Panc1 (cell line): ENCODE data around the gene MTHFD2. TPM values are rescaled to one million over a fixed set of nuclear protein-coding genes. Genes with fewer than 3 reads are reported as not detected.
A peak's percentile ranks its signal among the peaks of the same experiment; 100 is the strongest.

Experiments used
- ATAC-seq: fragments of 200-7000 bp; cut with Tn5 transposase; 2 replicates; pipeline ENCODE4 v1.9.1; 2020; ENCODE audit warnings: mild to moderate bottlenecking, moderate library complexity
- BruUV-seq: library from RNA; stranded (reverse); fragments of 400-500 nt; replicated peaks from 2 replicates; lab custom pipeline; 2021; lab: Mats Ljungman, UMichigan
- CTCF ChIA-PET: fragments of 300-600 bp; sonication (Branson Sonifier 250); formaldehyde crosslinking; loops from one replicate; lab custom pipeline; 2022; ENCODE audit warnings: antibody characterized with exemption; lab: Charles Lee
- POLR2A ChIA-PET: fragments of 300-600 bp; sonication (Branson Sonifier 250); formaldehyde crosslinking; loops from one replicate; lab custom pipeline; 2022; ENCODE audit warnings: antibody characterized with exemption; lab: Charles Lee
- DNase-seq: peaks from one replicate; pipeline ENCODE4 v3.0.0-alpha.2; 2010; ENCODE audit warnings: low read depth, low spot score
- H3K27ac ChIP-seq: 2 replicates; pipeline ENCODE4 v1.5.1; 2011; ENCODE audit warnings: mild to moderate bottlenecking, low read length, inconsistent platforms
- H3K27me3 ChIP-seq: fragments of 200-500 bp; sonication (Bioruptor generic); 2 replicates; pipeline ENCODE4 v1.6.0; 2014; ENCODE audit warnings: low read length, inconsistent platforms; ENCODE audit not compliant: control insufficient read depth, insufficient read depth
- H3K36me3 ChIP-seq: fragments of 200-500 bp; sonication (Bioruptor generic); 2 replicates; pipeline ENCODE4 v1.5.1; 2014; ENCODE audit warnings: inconsistent platforms, mild to moderate bottlenecking, low read length, moderate library complexity; ENCODE audit not compliant: control insufficient read depth, insufficient read depth
- H3K4me1 ChIP-seq: 2 replicates; pipeline ENCODE4 v1.5.1; 2011; ENCODE audit warnings: inconsistent platforms, mild to moderate bottlenecking, low read length, moderate library complexity; ENCODE audit not compliant: control insufficient read depth, insufficient read depth
- H3K4me3 ChIP-seq, 2 experiments: 2 replicates each; pipeline ENCODE4 v1.5.1; 2011 to 2012; ENCODE audit warnings: low read depth in 2 of 2, low read length in 2 of 2, mild to moderate bottlenecking in 2 of 2, inconsistent platforms in 1 of 2, moderate library complexity in 1 of 2
- H3K9me3 ChIP-seq: fragments of 200-500 bp; sonication (Bioruptor generic); 2 replicates; pipeline ENCODE4 v1.5.1; 2014; ENCODE audit warnings: low read depth, mild to moderate bottlenecking, inconsistent platforms, low read length, moderate library complexity; ENCODE audit not compliant: control insufficient read depth, insufficient read depth
- CTCF ChIP-seq: fragments of 450-650 bp; IDR thresholded peaks from 2 replicates; pipeline ENCODE4 v1.5.1; 2017; ENCODE audit warnings: mild to moderate bottlenecking
- POLR2AphosphoS5 ChIP-seq: IDR thresholded peaks from 2 replicates; pipeline ENCODE4 v1.6.1; 2012; ENCODE audit warnings: mild to moderate bottlenecking, low read depth, low read length, moderate library complexity
- REST ChIP-seq, 2 experiments: IDR thresholded peaks; 2 replicates each; pipeline ENCODE4 v1.6.1; 2011 to 2012; ENCODE audit warnings: low read depth in 2 of 2, control low read depth in 1 of 2, low read length in 1 of 2, mild to moderate bottlenecking in 1 of 2, moderate library complexity in 1 of 2; ENCODE audit not compliant: insufficient read depth in 1 of 2
- SIN3A ChIP-seq: IDR thresholded peaks from 2 replicates; pipeline ENCODE4 v1.6.1; 2012; ENCODE audit warnings: low read depth, mild to moderate bottlenecking, low read length, moderate library complexity, borderline replicate concordance; ENCODE audit not compliant: insufficient read depth
- in situ Hi-C: cut with HindIII; loops from 2 replicates; pipeline ENCODE4 v1.10.0; 2016; ENCODE audit warnings: low sequenced_read_pairs, low pct_unique_long_range_greater_than_20kb
- intact Hi-C: fragments of 100-400 bp; cut with micrococcal nuclease; formaldehyde crosslinking; loops from one replicate; pipeline ENCODE4 v1.10.0; 2022; ENCODE audit not compliant: unreplicated experiment
- total RNA-seq: library from RNA; stranded (reverse); gene quantifications from one replicate; pipeline ENCODE4 v1.2.1, GENCODE V29; 2021; ENCODE audit not compliant: unreplicated experiment

Gene MTHFD2
- total RNA-seq, 1 experiment from 2014 or later, result 215 TPM

- H3K4me3 ChIP-seq, result peak within 1 kb of the TSS; percentile 81 to 83
- TF ChIP-seq REST (IDR thresholded peaks at IDR 0.05; ENCODE audit: insufficient read depth in 1 of 2, low read depth in 2 of 2, low read length in 1 of 2) (peak in 1 of 2 experiments; percentile 35; a peak in 1 of 4 replicates), POLR2AphosphoS5 (peak; percentile 91; the same call in 1 of the 2 replicates), SIN3A (peak; percentile 94; the same call in 1 of the 2 replicates), CTCF (no peak)
- intact Hi-C loops, result no loop called here
- peak within 1 kb of the TSS; percentile 91 for H3K27ac ChIP-seq
- CTCF ChIA-PET, result interaction anchor here (0.5 to 1.0 kb wide), 9 partner anchors 21 to 1021 kb away, joined by 3 to 10 read pairs (median 3); no protein-coding TSS in a partner anchor
- POLR2A ChIA-PET, result interaction anchor here (0.6 to 1.4 kb wide), 7 partner anchors 19 to 1146 kb away, joined by 3 to 10 read pairs (median 4); partner anchors contain the start of gene MTHFD2
- no peaks in the 10 kb centered on the region for H3K27me3 ChIP-seq
- ATAC-seq (peak; percentile 99), DNase-seq (peak; percentile 97)
- H3K9me3 ChIP-seq, result no peaks in the 10 kb centered on the region
- BruUV-seq, result no TSS peak
- in situ Hi-C loops, result no loop called here
- peaks cover 4% of the 10 kb centered on the region; the same call in 1 of the 2 replicates for H3K36me3 ChIP-seq
- no peaks in the 10 kb centered on the region for H3K4me1 ChIP-seq
Observed at GRCh38 chr2:74178211-74179062, 20.0 kb upstream of the MTHFD2 start, which contains the start of gene MOB1A. MOB1A (minus strand) TSS chr2:74178879; CDS start chr2:74178674, 205 bp downstream.

- ChIA-PET CTCF (interaction anchor here (0.6 to 0.9 kb wide), 6 partner anchors 13 to 1021 kb away, joined by 3 to 14 read pairs (median 7); partner anchors contain the start of gene STAMBP), POLR2A (interaction anchor here (0.6 to 1.4 kb wide), 6 partner anchors 20 to 1147 kb away, joined by 3 to 11 read pairs (median 4); partner anchors contain the start of gene MTHFD2)
- no peak for DNase-seq
- TF ChIP-seq SIN3A, result no peak
- peak; percentile 86; the same call in 1 of the 2 replicates for TF ChIP-seq POLR2AphosphoS5
- BruUV-seq, result no TSS peak
- intact Hi-C loops (no loop called here), in situ Hi-C loops (no loop called here)
- Histone ChIP-seq H3K4me3 (peak overlapping the region; percentile 81 to 83), H3K9me3 (no peaks in the 10 kb centered on the region), H3K27me3 (no peaks in the 10 kb centered on the region), H3K27ac (peak overlapping the region; percentile 18), H3K4me1 (no peaks in the 10 kb centered on the region), H3K36me3 (peaks cover 4% of the 10 kb centered on the region; the same call in 1 of the 2 replicates)
- ATAC-seq, result peak; percentile 15
Observed at GRCh38 chr2:74179063-74179865, 19.2 kb upstream of the MTHFD2 start.
